Thyroid gland (tissue), 4 donors: ENCODE measurements around the gene RPLP2. TPM values are rescaled to one million over a fixed set of nuclear protein-coding genes. Genes with fewer than 3 reads are reported as not detected.

Experiments used
- DNase-seq, 2 donors: peaks; one replicate each; pipeline ENCODE4 v3.0.0-alpha.2; 2019
- H3K27ac ChIP-seq, 3 donors: fragments of 200-600 bp; sonication (generic); 1 replicate in 2 of 3; 2 replicates in 1 of 3; pipeline ENCODE4 v1.5.1; 2016 to 2019; ENCODE audit warnings: mild to moderate bottlenecking in 1 of 3, moderate library complexity in 1 of 3
- H3K27me3 ChIP-seq: fragments of 200-600 bp; sonication (generic); one replicate; pipeline ENCODE4 v1.5.1; 2019
- H3K36me3 ChIP-seq, 2 donors: fragments of 200-600 bp; sonication (generic); one replicate each; pipeline ENCODE4 v1.5.1; 2016 to 2019
- H3K4me1 ChIP-seq, 2 donors: fragments of 200-600 bp; sonication (generic); one replicate each; pipeline ENCODE4 v1.5.1; 2017 to 2019
- H3K4me3 ChIP-seq, 3 donors: fragments of 200-600 bp; sonication (generic); replicated peaks in 1 of 3; 1 replicate in 2 of 3; 2 replicates in 1 of 3; pipeline ENCODE4 v1.5.1; 2016; ENCODE audit warnings: mild to moderate bottlenecking in 1 of 3
- H3K9me3 ChIP-seq: fragments of 200-600 bp; sonication (generic); one replicate; pipeline ENCODE4 v1.5.1; 2017
- POLR2A ChIP-seq, 2 donors: fragments of 450-650 bp; IDR thresholded peaks; one replicate each; pipeline ENCODE4 v1.6.1; 2017; ENCODE audit warnings: antibody characterized with exemption in 2 of 2, mild to moderate bottlenecking in 2 of 2, moderate library complexity in 1 of 2
- WGBS, 2 donors: methylation state at CpG; one replicate each; pipeline ENCODE4 v1.1.5; 2017; 5-methylcytosine and 5-hydroxymethylcytosine counted together
- intact Hi-C: fragments of 100-400 bp; cut with DNase I; formaldehyde crosslinking; loops from one replicate; pipeline ENCODE4 v1.15.1; 2023
- total RNA-seq, 4 donors: library from RNA; depleted of rRNA; stranded (reverse); fragments of >200 nt; gene quantifications; one replicate each; pipeline ENCODE4 v1.2.3, GENCODE V29; 2016
- TF ChIP-seq, protein P1 (sequence below), 6 experiments: fragments of 200-600 bp in 3 of 6; fragments of 450-650 bp in 3 of 6; sonication (generic) in 3 of 6; IDR thresholded peaks; one replicate each; pipeline ENCODE4 v1.5.1; 2016 to 2019; ENCODE audit warnings: antibody characterized with exemption in 6 of 6, mild to moderate bottlenecking in 2 of 6, inconsistent platforms in 1 of 6, moderate library complexity in 1 of 6

RPLP2 gene
- total RNA-seq, 4 donors from 2014 or later, result 172 to 526 (median 290) TPM

GRCh38 chr11:819129-819931 lies 9.6 kb downstream of the RPLP2 start:
- Histone ChIP-seq H3K27ac (peak overlapping the region; percentile 79 to 99 (median 98)), H3K4me3 (peak overlapping the region; percentile 21 to 100 (median 89)), H3K27me3 (no peaks in the 10 kb centered on the region), H3K9me3 (no peaks in the 10 kb centered on the region), H3K4me1 (peaks cover 21 to 24% of the 10 kb centered on the region in 2 donors), H3K36me3 (peaks cover 17 to 22% of the 10 kb centered on the region in 2 donors)
- TF ChIP-seq, protein P1, sequence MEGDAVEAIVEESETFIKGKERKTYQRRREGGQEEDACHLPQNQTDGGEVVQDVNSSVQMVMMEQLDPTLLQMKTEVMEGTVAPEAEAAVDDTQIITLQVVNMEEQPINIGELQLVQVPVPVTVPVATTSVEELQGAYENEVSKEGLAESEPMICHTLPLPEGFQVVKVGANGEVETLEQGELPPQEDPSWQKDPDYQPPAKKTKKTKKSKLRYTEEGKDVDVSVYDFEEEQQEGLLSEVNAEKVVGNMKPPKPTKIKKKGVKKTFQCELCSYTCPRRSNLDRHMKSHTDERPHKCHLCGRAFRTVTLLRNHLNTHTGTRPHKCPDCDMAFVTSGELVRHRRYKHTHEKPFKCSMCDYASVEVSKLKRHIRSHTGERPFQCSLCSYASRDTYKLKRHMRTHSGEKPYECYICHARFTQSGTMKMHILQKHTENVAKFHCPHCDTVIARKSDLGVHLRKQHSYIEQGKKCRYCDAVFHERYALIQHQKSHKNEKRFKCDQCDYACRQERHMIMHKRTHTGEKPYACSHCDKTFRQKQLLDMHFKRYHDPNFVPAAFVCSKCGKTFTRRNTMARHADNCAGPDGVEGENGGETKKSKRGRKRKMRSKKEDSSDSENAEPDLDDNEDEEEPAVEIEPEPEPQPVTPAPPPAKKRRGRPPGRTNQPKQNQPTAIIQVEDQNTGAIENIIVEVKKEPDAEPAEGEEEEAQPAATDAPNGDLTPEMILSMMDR (IDR thresholded peaks at IDR 0.05), result peak in 4 of 6 experiments; percentile 16 to 38 (median 23)
- TF ChIP-seq POLR2A (IDR thresholded peaks at IDR 0.05), result peak; percentile 67 to 88
- WGBS, 2 donors, result no CpG with 5 or more reads among the region's 96 CpGs
- DNase-seq, result peak; percentile 91 to 96
- intact Hi-C loops, result no loop called here

DNA sequence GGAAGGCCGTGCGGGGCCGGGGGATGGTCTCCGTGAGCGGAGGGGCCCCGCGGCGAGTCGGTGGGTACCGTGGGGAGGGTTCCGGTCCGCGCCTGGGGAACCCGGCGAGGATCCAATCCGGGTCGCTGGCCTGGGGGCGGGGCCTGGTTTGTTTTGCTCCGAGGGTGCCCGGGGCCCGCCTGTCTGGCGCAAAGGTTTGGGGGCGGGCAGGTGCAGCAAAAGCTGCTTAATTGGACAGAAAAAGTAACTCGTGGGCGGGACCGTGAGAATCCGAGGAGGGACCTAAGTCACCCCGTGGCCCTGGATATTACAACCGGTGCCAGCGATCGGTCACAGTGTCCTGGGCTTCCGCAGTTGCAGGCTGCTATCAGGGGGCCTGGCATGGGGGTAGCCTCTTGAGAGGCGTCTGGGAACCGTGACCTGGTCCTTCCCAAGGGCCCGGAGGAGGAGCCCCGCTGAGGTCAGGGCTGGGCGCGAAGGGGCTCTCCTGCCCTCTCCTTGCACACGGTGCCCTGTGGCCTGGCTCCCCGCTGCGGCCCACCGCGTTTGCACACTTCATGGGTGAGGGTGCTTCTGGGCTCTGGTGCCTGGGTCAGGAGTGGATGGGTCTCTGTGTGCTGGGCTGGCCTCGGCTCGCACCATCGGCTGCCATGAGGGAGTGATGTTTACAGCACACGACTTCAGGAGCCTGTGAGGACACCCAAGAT lies 10.3 kb downstream of the RPLP2 start:
- Histone ChIP-seq H3K27me3 (no peaks in the 10 kb centered on the region), H3K27ac (peak overlapping the region; percentile 78 to 99 (median 98)), H3K9me3 (no peaks in the 10 kb centered on the region), H3K36me3 (peaks cover 25 to 30% of the 10 kb centered on the region in 2 donors), H3K4me3 (peak overlapping the region; percentile 38 to 100 (median 89)), H3K4me1 (peaks cover 21 to 24% of the 10 kb centered on the region in 2 donors)
- intact Hi-C loops, result loop anchor here (10.0 kb wide), 1 partner anchor 95 kb away; the partner anchor contains the start of gene CHID1
- DNase-seq, result peak; percentile 98
- TF ChIP-seq POLR2A (IDR thresholded peaks at IDR 0.05), result peak in 1 of 2 donors; percentile 36
- TF ChIP-seq, protein P1 (IDR thresholded peaks at IDR 0.05), result no peak
- WGBS, 2 donors, result 0 to 2% methylated on average over 1 to 19 of the region's 47 CpGs

DNA sequence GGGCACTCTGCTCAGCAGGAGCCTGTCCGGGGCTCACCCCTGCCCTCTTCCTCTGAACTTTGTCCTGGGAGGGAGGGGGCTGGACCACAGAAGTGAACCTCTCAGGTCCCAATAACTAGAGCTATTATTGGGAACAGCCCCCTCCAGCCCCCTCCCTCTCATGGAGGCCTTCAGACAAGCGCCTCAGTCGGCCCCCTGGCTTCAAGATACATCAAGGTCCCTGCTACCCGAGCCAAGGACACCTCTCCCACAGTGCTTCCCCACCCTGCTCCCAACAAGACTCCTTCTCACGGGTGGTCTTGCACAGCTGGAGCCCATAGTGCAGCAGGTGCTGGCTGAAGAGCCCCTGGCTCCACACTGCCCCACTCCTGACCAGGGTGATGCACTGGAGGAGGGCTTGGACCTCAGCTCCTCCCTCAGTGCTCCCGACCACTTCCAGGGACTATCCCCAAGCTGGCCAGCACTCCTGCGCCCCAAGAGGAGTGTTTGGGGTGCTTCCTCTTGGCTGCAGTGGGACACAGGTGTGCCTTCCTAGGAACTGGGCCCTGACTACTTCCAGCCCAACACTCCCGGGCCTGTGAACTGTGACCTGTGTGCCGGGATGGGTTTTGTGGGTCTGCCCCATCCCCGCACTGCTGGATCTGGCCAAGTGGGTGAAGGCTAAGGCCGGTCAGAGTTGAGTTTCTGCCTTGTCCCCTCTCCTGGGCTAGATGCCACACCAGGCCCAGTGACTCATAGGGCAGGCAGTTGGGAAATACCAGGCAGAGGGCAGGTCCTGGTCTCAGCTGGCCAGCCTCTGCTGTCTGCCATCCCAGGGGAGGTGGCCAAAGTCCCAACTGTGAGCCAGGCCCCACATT lies 11.1 kb downstream of the RPLP2 start:
- 41 to 60% methylated on average over 8 to 11 of the region's 11 CpGs for WGBS, 2 donors
- peaks cover 28 to 36% of the 10 kb centered on the region in 2 donors for H3K36me3 ChIP-seq

More for the DNA sequence above, 11.1 kb downstream of the RPLP2 start:
- Histone ChIP-seq H3K4me3 (peak overlapping the region in 2 of 3 donors; percentile 38 to 89), H3K9me3 (no peaks in the 10 kb centered on the region), H3K27me3 (no peaks in the 10 kb centered on the region), H3K27ac (peak overlapping the region in 2 of 3 donors; percentile 78 to 98), H3K4me1 (peaks cover 21 to 24% of the 10 kb centered on the region in 2 donors)
- peak; percentile 69 to 81 for DNase-seq
- intact Hi-C loops, result loop anchor here (10.0 kb wide), 1 partner anchor 94 kb away; the partner anchor contains the start of gene CHID1
- no peak for TF ChIP-seq POLR2A (IDR thresholded peaks at IDR 0.05)
- TF ChIP-seq, protein P1 (IDR thresholded peaks at IDR 0.05), result no peak
